Uterus (tissue), 4 donors: Measurements from ENCODE around the gene HADHB. TPM values are rescaled to one million over a fixed set of nuclear protein-coding genes. Genes with fewer than 3 reads are reported as not detected.

Experiments used
- DNase-seq, 2 donors: peaks; one replicate each; pipeline ENCODE4 v3.0.0-alpha.2; 2019 to 2020
- H3K27ac ChIP-seq, 2 donors: fragments of 200-600 bp; sonication (generic); 1 replicate in 1 of 2; 2 replicates in 1 of 2; pipeline ENCODE4 v1.5.1; 2016 to 2018
- H3K27me3 ChIP-seq, 2 donors: fragments of 200-600 bp; sonication (generic); one replicate each; pipeline ENCODE4 v1.5.1; 2018 to 2019; ENCODE audit warnings: control low read depth in 1 of 2
- H3K36me3 ChIP-seq, 2 donors: fragments of 200-600 bp; sonication (generic); one replicate each; pipeline ENCODE4 v1.5.1; 2019; ENCODE audit warnings: control low read depth in 1 of 2
- H3K4me1 ChIP-seq, 2 donors: fragments of 200-600 bp; sonication (generic); one replicate each; pipeline ENCODE4 v1.5.1; 2018 to 2019; ENCODE audit warnings: control low read depth in 1 of 2
- H3K4me3 ChIP-seq, 2 donors: fragments of 200-600 bp; sonication (generic); 1 replicate in 1 of 2; 2 replicates in 1 of 2; pipeline ENCODE4 v1.5.1; 2018 to 2019; ENCODE audit warnings: mild to moderate bottlenecking in 1 of 2
- H3K9me3 ChIP-seq, 2 donors: fragments of 200-600 bp; sonication (generic); one replicate each; pipeline ENCODE4 v1.5.1; 2019; ENCODE audit warnings: control low read depth in 1 of 2
- POLR2A ChIP-seq, 2 donors: fragments of 450-650 bp; IDR thresholded peaks; one replicate each; pipeline ENCODE4 v1.6.1; 2016; ENCODE audit warnings: antibody characterized with exemption in 2 of 2, mild to moderate bottlenecking in 1 of 2, moderate library complexity in 1 of 2
- intact Hi-C: fragments of 100-400 bp; cut with DNase I; formaldehyde crosslinking; loops from one replicate; pipeline ENCODE4 v1.15.1; 2023; ENCODE audit warnings: low total_unique reads
- total RNA-seq, 4 donors: library from RNA; depleted of rRNA in 3 of 4; stranded (reverse); fragments of >200 nt in 3 of 4; gene quantifications; one replicate each; pipeline versions ENCODE4 v1.1.0 to v1.2.4, GENCODE V29; 2014 to 2023
- TF ChIP-seq, protein P1 (sequence below), 4 experiments: fragments of 200-600 bp in 2 of 4; fragments of 450-650 bp in 2 of 4; sonication (generic) in 2 of 4; IDR thresholded peaks; one replicate each; pipeline ENCODE4 v1.5.1; 2016 to 2019; ENCODE audit warnings: antibody characterized with exemption in 4 of 4, mild to moderate bottlenecking in 2 of 4, moderate library complexity in 1 of 4
- donor health status: DM: yes; HTN: yes; CAD: no.

Gene HADHB
- total RNA-seq, 4 donors from 2014 or later = 45.3 to 126 (median 82.5) TPM

DNA sequence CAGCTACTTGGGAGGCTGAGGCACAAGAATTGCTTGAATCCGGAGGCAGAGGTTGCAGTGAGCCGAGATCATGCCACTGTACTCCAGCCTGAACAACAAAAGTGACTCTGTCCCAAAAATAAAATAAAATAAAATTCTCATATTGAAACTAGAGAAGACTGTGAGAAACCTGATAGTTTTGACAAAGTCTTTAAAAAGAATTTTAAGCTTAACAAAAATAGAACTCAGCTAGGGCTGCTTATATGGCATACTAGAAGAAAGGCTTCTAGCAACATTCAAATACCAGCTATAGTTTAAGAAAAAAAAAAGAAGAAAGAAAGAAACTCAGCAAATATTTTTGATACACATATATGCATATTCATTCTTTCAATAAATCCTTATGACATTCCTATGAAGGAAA, 13.9 kb upstream of the HADHB start:
- Histone ChIP-seq H3K27me3 (no peaks in the 10 kb centered on the region), H3K27ac (no peak overlapping the region), H3K4me3 (no peak overlapping the region), H3K4me1 (no peaks in the 10 kb centered on the region), H3K36me3 (peaks cover 0 to 2% of the 10 kb centered on the region in 2 donors), H3K9me3 (no peaks in the 10 kb centered on the region)
- DNase-seq = no peak
- TF ChIP-seq, protein P1, sequence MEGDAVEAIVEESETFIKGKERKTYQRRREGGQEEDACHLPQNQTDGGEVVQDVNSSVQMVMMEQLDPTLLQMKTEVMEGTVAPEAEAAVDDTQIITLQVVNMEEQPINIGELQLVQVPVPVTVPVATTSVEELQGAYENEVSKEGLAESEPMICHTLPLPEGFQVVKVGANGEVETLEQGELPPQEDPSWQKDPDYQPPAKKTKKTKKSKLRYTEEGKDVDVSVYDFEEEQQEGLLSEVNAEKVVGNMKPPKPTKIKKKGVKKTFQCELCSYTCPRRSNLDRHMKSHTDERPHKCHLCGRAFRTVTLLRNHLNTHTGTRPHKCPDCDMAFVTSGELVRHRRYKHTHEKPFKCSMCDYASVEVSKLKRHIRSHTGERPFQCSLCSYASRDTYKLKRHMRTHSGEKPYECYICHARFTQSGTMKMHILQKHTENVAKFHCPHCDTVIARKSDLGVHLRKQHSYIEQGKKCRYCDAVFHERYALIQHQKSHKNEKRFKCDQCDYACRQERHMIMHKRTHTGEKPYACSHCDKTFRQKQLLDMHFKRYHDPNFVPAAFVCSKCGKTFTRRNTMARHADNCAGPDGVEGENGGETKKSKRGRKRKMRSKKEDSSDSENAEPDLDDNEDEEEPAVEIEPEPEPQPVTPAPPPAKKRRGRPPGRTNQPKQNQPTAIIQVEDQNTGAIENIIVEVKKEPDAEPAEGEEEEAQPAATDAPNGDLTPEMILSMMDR (IDR thresholded peaks at IDR 0.05) = no peak
- TF ChIP-seq POLR2A (IDR thresholded peaks at IDR 0.05) = no peak
- intact Hi-C loops = no loop called here

DNA sequence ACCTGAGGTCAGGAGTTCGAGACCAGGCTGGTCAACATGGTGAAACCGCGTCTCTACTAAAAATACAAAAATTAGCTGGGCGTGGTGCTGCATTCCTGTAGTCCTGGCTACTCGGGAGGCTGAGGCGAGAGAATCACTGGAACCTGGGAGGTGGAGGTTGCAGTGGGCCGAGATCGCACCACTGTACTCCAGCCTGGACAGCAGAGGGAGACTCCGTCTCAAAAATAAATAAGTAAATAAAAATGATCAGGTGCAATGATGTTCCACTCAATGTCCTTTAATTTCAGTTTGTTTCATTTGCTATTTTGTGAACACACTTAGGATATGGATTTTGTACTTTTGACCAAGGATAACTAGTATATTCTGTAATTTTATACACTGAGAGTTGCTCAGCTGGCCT, 9.7 kb upstream of the HADHB start:
- H3K36me3 ChIP-seq = peaks cover 0 to 2% of the 10 kb centered on the region in 2 donors
- no peak for TF ChIP-seq POLR2A (IDR thresholded peaks at IDR 0.05)
- TF ChIP-seq, protein P1 (IDR thresholded peaks at IDR 0.05) = peak in 2 of 4 experiments; percentile 15 to 20
- intact Hi-C loops = no loop called here
- DNase-seq = no peak
- H3K9me3 ChIP-seq = no peaks in the 10 kb centered on the region
- no peak overlapping the region for H3K27ac ChIP-seq
- no peak overlapping the region for H3K4me3 ChIP-seq
- H3K4me1 ChIP-seq = no peaks in the 10 kb centered on the region
- H3K27me3 ChIP-seq = no peaks in the 10 kb centered on the region

DNA sequence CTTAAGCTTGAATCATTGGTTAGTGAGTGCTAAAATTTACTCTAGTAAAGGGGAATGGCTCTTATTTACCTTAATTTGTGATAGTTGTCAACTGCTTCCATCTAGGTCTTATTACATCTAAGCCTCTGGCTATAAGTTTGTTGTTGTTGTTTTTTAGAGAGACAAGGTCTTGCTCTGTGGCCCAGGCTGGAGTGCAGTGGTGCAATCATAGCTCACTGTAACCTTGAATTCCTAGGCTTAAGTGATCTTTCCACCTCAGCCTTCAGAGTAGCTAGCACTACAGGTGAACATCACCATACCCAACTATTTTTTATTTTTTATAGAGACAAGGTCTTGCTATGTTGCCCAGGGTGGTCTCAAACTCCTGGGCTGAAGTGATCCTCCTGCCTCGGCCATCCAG, 6.9 kb upstream of the HADHB start:
- DNase-seq = no peak
- H3K9me3 ChIP-seq = no peaks in the 10 kb centered on the region
- H3K27me3 ChIP-seq = no peaks in the 10 kb centered on the region
- no peak overlapping the region for H3K4me3 ChIP-seq
- no peak for TF ChIP-seq POLR2A (IDR thresholded peaks at IDR 0.05)
- TF ChIP-seq, protein P1 (IDR thresholded peaks at IDR 0.05) = no peak
- no peaks in the 10 kb centered on the region for H3K4me1 ChIP-seq
- no peak overlapping the region for H3K27ac ChIP-seq
- intact Hi-C loops = no loop called here
- peaks cover 0 to 2% of the 10 kb centered on the region in 2 donors for H3K36me3 ChIP-seq

DNA sequence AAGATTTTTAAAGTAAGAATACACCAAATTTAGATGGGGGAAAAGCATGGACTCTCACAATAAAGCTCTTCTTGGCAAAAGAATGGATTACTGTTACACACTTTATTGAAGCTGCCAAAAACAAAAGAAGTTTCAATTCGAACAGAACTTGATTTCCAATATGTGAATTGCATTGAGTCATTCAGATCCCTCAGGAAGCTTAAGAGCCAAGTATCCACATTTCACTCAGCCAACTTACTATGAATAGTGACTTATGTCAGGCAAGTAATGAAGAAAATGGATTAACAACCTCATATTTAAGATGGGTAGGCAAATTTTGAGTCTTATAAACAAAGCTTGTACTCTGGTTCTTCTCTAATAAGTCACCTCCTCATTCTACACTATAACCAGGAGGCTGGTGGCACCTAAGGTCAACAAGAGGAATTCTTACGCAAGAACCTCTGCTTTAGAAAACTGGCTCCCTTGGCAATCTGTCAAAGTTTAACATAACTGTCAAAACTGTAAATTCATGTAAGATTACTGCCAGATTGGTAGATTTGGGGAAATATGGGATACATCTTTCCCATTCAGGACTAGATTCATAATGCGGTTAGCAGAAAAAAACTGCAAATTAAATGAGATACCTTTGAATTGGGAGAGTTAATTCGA, 6.3 kb upstream of the HADHB start:
- H3K4me3 ChIP-seq = no peak overlapping the region
- intact Hi-C loops = no loop called here
- no peak overlapping the region for H3K27ac ChIP-seq
- no peak for TF ChIP-seq POLR2A (IDR thresholded peaks at IDR 0.05)
- TF ChIP-seq, protein P1 (IDR thresholded peaks at IDR 0.05) = no peak
- H3K36me3 ChIP-seq = peaks cover 0 to 2% of the 10 kb centered on the region in 2 donors
- H3K4me1 ChIP-seq = no peaks in the 10 kb centered on the region
- no peaks in the 10 kb centered on the region for H3K27me3 ChIP-seq
- no peak for DNase-seq
- H3K9me3 ChIP-seq = no peaks in the 10 kb centered on the region

DNA sequence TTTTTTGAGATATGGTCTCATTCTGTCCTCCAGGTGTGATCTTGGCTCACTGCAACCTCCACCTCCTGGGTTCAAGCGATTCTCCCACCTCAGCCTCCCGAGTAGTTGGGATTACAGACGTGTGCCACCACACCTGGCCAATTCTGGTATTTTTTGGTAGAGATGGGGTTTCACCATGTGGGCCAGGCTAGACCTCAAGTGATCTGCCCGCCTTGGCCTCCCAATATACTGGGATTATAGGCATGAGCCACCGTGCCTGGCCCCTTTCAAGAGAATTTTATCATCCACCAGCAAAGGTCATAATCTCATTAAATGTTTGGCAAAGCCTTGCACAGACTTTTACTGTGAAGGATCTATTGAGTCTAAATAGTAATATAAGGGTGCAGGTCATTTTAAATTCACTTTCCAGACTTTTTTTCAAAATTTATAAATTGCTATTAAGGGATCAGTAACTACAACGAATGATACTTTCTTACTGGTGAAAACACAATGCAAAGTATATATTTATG, 2.8 kb upstream of the HADHB start:
- Histone ChIP-seq H3K4me1 (no peaks in the 10 kb centered on the region), H3K27ac (no peak overlapping the region), H3K9me3 (no peaks in the 10 kb centered on the region), H3K36me3 (no peaks in the 10 kb centered on the region), H3K27me3 (no peaks in the 10 kb centered on the region), H3K4me3 (no peak overlapping the region)
- intact Hi-C loops = no loop called here
- no peak for DNase-seq
- TF ChIP-seq, protein P1 (IDR thresholded peaks at IDR 0.05) = no peak
- TF ChIP-seq POLR2A (IDR thresholded peaks at IDR 0.05) = no peak
